NB4 (cell line): ENCODE data around the gene DAD1.

ENCODE experiments used
- MAX ChIP-seq: IDR thresholded peaks from 2 replicates; pipeline ENCODE4 v1.6.1; 2011; ENCODE audit warnings: low read depth, low read length
- MYC ChIP-seq: IDR thresholded peaks from 2 replicates; pipeline ENCODE4 v1.6.1; 2011; ENCODE audit warnings: low read depth, low read length
- POLR2A ChIP-seq: IDR thresholded peaks from 2 replicates; pipeline ENCODE4 v1.6.1; 2011; ENCODE audit warnings: mild to moderate bottlenecking; ENCODE audit not compliant: insufficient read length; ENCODE audit errors: extremely low read depth
- TF ChIP-seq, protein P1 (sequence below): IDR thresholded peaks from one replicate; pipeline ENCODE4 v1.5.1; 2012; ENCODE audit warnings: low read depth, low read length

DNA sequence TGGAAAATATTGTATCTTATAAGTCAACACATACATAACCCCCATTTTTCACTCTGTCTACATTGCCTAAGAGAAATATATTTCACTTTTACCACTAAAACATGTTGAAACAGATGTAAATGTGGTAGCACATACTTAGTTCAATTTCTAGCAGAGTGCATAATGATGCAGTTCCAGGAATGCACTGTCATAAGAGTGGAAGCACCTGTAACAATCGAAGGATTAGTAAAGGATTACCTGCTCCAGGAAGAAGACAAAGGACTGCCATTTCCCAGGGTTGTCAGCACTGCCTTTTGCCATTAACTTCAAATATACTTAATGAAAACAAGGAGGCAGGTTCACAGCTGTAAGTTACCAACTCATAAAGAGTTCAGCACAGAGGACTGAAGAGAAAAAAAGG is 24.6 kb downstream of the DAD1 start:
- no peak for TF ChIP-seq MYC
- TF ChIP-seq, protein P1, sequence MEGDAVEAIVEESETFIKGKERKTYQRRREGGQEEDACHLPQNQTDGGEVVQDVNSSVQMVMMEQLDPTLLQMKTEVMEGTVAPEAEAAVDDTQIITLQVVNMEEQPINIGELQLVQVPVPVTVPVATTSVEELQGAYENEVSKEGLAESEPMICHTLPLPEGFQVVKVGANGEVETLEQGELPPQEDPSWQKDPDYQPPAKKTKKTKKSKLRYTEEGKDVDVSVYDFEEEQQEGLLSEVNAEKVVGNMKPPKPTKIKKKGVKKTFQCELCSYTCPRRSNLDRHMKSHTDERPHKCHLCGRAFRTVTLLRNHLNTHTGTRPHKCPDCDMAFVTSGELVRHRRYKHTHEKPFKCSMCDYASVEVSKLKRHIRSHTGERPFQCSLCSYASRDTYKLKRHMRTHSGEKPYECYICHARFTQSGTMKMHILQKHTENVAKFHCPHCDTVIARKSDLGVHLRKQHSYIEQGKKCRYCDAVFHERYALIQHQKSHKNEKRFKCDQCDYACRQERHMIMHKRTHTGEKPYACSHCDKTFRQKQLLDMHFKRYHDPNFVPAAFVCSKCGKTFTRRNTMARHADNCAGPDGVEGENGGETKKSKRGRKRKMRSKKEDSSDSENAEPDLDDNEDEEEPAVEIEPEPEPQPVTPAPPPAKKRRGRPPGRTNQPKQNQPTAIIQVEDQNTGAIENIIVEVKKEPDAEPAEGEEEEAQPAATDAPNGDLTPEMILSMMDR = no peak
- no peak for TF ChIP-seq MAX
- TF ChIP-seq POLR2A = no peak
